Measurements from ENCODE around the gene XPO4. TPM values are rescaled to one million over a fixed set of nuclear protein-coding genes. Genes with fewer than 3 reads are reported as not detected.

The XPO4 gene
- total and polyA plus RNA-seq, 2 of the 13 experiments (the other 11 are each of a cell fraction or from before 2014, with no cell fraction given) = 8.4 to 24.8 TPM

DNA sequence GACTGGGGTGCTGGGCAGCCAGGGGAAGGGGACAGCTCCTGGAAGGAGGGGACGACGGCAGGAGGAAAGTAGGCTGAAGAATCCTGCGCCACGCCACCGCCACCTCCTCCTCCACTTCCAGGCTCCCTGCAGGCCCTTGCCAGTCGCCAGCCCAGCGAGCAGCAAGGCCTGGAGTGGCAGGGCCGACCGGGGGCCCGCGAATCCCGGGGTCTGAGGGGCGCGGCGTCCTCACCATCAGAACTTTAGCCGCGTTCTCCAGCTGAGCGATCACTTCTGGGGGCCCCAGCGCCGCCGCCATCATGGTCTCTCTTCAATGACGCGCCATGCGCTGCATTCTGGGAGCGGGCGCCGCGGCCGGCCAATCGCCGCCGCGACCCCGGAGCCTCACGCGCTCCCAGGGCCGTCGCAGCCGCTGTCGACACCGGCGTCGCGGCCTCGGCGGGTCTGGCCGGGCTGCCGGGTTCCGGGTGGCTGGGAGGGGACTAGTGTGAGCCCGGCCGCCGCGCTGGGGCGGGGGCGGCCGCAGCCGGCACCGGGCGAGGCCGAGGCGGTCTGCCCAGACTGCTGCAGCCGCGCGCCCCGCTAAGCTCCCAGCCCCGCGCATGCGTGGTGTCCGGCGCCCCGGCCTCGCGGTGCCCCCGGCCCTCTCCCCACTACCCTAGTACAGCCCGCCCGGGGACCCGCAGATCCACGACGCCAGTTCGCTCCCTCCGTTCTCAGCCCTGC is at the start of gene XPO4 (continued):
- TF ChIP-seq YY1 (IDR thresholded peaks at IDR 0.05; ENCODE audit: insufficient read depth, insufficient replicate concordance, low read depth, low read length) (peak; percentile 94), ETV6 (CRISPR knock-in tag; conservative IDR thresholded peaks at IDR 0.05) (no peak), E2F5 (CRISPR knock-in tag; conservative IDR thresholded peaks at IDR 0.05) (0 out of 2 replicates have a peak, but pooled peaks have one; percentile 56), RXRB (CRISPR knock-in tag; IDR thresholded peaks at IDR 0.05; ENCODE audit: borderline replicate concordance) (no peak), ZNF788 (CRISPR knock-in tag; IDR thresholded peaks at IDR 0.05; ENCODE audit: borderline replicate concordance) (no peak; the same call in 1 of the 2 replicates), ZSCAN30 (CRISPR knock-in tag; IDR thresholded peaks at IDR 0.05) (no peak), ZNF770 (CRISPR knock-in tag; IDR thresholded peaks at IDR 0.05) (0 out of 2 replicates have a peak, but pooled peaks have one; percentile 13), ZBTB42 (CRISPR knock-in tag; IDR thresholded peaks at IDR 0.05) (0 out of 2 replicates have a peak, but pooled peaks have one; percentile 17), NONO (IDR thresholded peaks at IDR 0.05) (no peak), NONO (CRISPR knock-in tag; conservative IDR thresholded peaks at IDR 0.05) (no peak), NCOR1 (IDR thresholded peaks at IDR 0.05; ENCODE audit: borderline replicate concordance, low read length) (no peak), SMAD9 (CRISPR knock-in tag; IDR thresholded peaks at IDR 0.05) (no peak), ZNF501 (CRISPR knock-in tag; IDR thresholded peaks at IDR 0.05) (no peak), MYNN (CRISPR knock-in tag; IDR thresholded peaks at IDR 0.05; ENCODE audit: low read depth) (no peak), ETS1 (CRISPR knock-in tag; IDR thresholded peaks at IDR 0.05) (no peak), HINFP (CRISPR knock-in tag; IDR thresholded peaks at IDR 0.05; ENCODE audit: low read depth) (no peak; the same call in 1 of the 2 replicates)
- TF ChIP-seq, protein P1, sequence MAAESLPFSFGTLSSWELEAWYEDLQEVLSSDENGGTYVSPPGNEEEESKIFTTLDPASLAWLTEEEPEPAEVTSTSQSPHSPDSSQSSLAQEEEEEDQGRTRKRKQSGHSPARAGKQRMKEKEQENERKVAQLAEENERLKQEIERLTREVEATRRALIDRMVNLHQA (CRISPR knock-in tag; IDR thresholded peaks at IDR 0.05) = no peak
- TF ChIP-seq, protein P2, sequence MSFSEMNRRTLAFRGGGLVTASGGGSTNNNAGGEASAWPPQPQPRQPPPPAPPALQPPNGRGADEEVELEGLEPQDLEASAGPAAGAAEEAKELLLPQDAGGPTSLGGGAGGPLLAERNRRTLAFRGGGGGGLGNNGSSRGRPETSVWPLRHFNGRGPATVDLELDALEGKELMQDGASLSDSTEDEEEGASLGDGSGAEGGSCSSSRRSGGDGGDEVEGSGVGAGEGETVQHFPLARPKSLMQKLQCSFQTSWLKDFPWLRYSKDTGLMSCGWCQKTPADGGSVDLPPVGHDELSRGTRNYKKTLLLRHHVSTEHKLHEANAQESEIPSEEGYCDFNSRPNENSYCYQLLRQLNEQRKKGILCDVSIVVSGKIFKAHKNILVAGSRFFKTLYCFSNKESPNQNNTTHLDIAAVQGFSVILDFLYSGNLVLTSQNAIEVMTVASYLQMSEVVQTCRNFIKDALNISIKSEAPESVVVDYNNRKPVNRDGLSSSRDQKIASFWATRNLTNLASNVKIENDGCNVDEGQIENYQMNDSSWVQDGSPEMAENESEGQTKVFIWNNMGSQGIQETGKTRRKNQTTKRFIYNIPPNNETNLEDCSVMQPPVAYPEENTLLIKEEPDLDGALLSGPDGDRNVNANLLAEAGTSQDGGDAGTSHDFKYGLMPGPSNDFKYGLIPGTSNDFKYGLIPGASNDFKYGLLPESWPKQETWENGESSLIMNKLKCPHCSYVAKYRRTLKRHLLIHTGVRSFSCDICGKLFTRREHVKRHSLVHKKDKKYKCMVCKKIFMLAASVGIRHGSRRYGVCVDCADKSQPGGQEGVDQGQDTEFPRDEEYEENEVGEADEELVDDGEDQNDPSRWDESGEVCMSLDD (CRISPR knock-in tag; IDR thresholded peaks at IDR 0.05; ENCODE audit: borderline replicate concordance) = no peak; the same call in 1 of the 2 replicates
- TF ChIP-seq, protein P3, sequence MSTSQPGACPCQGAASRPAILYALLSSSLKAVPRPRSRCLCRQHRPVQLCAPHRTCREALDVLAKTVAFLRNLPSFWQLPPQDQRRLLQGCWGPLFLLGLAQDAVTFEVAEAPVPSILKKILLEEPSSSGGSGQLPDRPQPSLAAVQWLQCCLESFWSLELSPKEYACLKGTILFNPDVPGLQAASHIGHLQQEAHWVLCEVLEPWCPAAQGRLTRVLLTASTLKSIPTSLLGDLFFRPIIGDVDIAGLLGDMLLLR (CRISPR knock-in tag; IDR thresholded peaks at IDR 0.05) = peak; percentile 58; the same call in 1 of the 2 replicates

Measured in HepG2 (cell line).